Endothelial cell of umbilical vein (primary cell): ENCODE results near the gene SLC25A38. TPM values are rescaled to one million over a fixed set of nuclear protein-coding genes. Genes with fewer than 3 reads are reported as not detected.
A peak's percentile ranks its signal among the peaks of the same experiment; 100 is the strongest.

Experiments used
- BruUV-seq: library from RNA; stranded (reverse); fragments of 400-500 nt; replicated peaks from 2 replicates; lab custom pipeline; 2021; lab: Mats Ljungman, UMichigan
- CTCF ChIA-PET: fragments of 300-600, 350-600 bp; sonication (Branson Sonifier 250); formaldehyde crosslinking; loops from one replicate; lab custom pipeline; 2021; ENCODE audit warnings: antibody characterized with exemption, inconsistent platforms; lab: Charles Lee
- POLR2A ChIA-PET: fragments of 300-600, 350-600 bp; sonication (Branson Sonifier 250); formaldehyde crosslinking; loops from one replicate; lab custom pipeline; 2021; ENCODE audit warnings: antibody characterized with exemption, inconsistent platforms; lab: Charles Lee
- DNase-seq: peaks from one replicate; pipeline ENCODE4 v3.0.0-alpha.2; 2011; ENCODE audit warnings: low read depth, low spot score
- FAIRE-seq: peaks from 2 replicates; lab custom pipeline; 2011; peaks lifted over from hg19 to GRCh38; lab: Jason Lieb, UNC
- H2AFZ ChIP-seq: 2 replicates; pipeline ENCODE4 v1.6.0; 2012; ENCODE audit warnings: low read depth, low read length, control low read depth, inconsistent platforms
- H3K27ac ChIP-seq: 2 replicates; pipeline ENCODE4 v1.5.1; 2011; ENCODE audit warnings: low read depth, mild to moderate bottlenecking, control low read depth, low read length, moderate library complexity; ENCODE audit not compliant: insufficient read depth
- H3K27me3 ChIP-seq, 2 experiments: 2 replicates each; pipeline versions ENCODE4 v1.6.0 to v1.6.1; 2011; ENCODE audit warnings: low read length in 2 of 2, mixed read lengths in 1 of 2; ENCODE audit not compliant: control insufficient read depth in 2 of 2, insufficient read depth in 2 of 2
- H3K36me3 ChIP-seq, 2 experiments: 2 replicates in 1 of 2; 3 replicates in 1 of 2; pipeline ENCODE4 v1.5.1; 2011; ENCODE audit warnings: low read length in 2 of 2, mild to moderate bottlenecking in 1 of 2, moderate library complexity in 1 of 2; ENCODE audit not compliant: control insufficient read depth in 2 of 2, insufficient read depth in 2 of 2; ENCODE audit errors: extremely low read depth in 1 of 2
- H3K4me1 ChIP-seq: 3 replicates; pipeline ENCODE4 v1.5.1; 2011; ENCODE audit warnings: mild to moderate bottlenecking, low read length; ENCODE audit not compliant: control insufficient read depth, insufficient read depth; ENCODE audit errors: extremely low read depth
- H3K4me2 ChIP-seq: 2 replicates; pipeline ENCODE4 v1.6.1; 2011; ENCODE audit warnings: low read length, control low read depth, mixed read lengths; ENCODE audit not compliant: insufficient read depth
- H3K4me3 ChIP-seq, 3 experiments: fragments of 200-600 bp in 1 of 3; sonication (generic), shearing (Covaris generic) in 1 of 3; replicated peaks in 1 of 3; 2 replicates each; pipeline ENCODE4 v1.5.1; 2011 to 2016; ENCODE audit warnings: control low read depth in 3 of 3, low read length in 3 of 3, mild to moderate bottlenecking in 2 of 3, inconsistent platforms in 1 of 3, low read depth in 1 of 3, moderate library complexity in 1 of 3; ENCODE audit not compliant: insufficient read depth in 1 of 3
- H3K79me2 ChIP-seq: 2 replicates; pipeline ENCODE4 v1.6.0; 2012; ENCODE audit warnings: low read length, inconsistent platforms; ENCODE audit not compliant: control insufficient read depth, insufficient read depth
- H3K9ac ChIP-seq: replicated peaks from 2 replicates; pipeline ENCODE3; 2011; ENCODE audit warnings: low read length, control low read depth; ENCODE audit not compliant: insufficient read depth; ENCODE audit errors: extremely low read depth
- H3K9me1 ChIP-seq: replicated peaks from 3 replicates; pipeline ENCODE4 v1.6.0; 2011; ENCODE audit warnings: mild to moderate bottlenecking, low read length; ENCODE audit not compliant: control insufficient read depth, insufficient read depth; ENCODE audit errors: extremely low read depth
- H3K9me3 ChIP-seq: replicated peaks from 2 replicates; pipeline ENCODE4 v1.5.1; 2012; ENCODE audit warnings: low read length, inconsistent platforms; ENCODE audit not compliant: control insufficient read depth, insufficient read depth
- H4K20me1 ChIP-seq: replicated peaks from 2 replicates; pipeline ENCODE3; 2011; ENCODE audit warnings: mild to moderate bottlenecking, low read length; ENCODE audit not compliant: control insufficient read depth, insufficient read depth; ENCODE audit errors: extremely low read depth
- CTCF ChIP-seq, 2 donors: IDR thresholded peaks; 1 replicate in 1 of 2; 2 replicates in 1 of 2; pipeline ENCODE4 v1.5.1; 2011; ENCODE audit warnings: low read length in 2 of 2, mild to moderate bottlenecking in 2 of 2, moderate library complexity in 2 of 2, control low read depth in 1 of 2, inconsistent platforms in 1 of 2, low read depth in 1 of 2; ENCODE audit not compliant: insufficient read depth in 1 of 2; ENCODE audit errors: extremely low read depth in 1 of 2
- GATA2 ChIP-seq: IDR thresholded peaks from 2 replicates; pipeline ENCODE4 v1.7.0; 2011; ENCODE audit warnings: low read depth, mild to moderate bottlenecking, moderate library complexity, mixed read lengths, low read length; ENCODE audit not compliant: insufficient read length, insufficient read depth
- POLR2AphosphoS5 ChIP-seq: IDR thresholded peaks from 2 replicates; pipeline ENCODE4 v1.6.1; 2012; ENCODE audit warnings: low read depth, mild to moderate bottlenecking, control low read depth, low read length, moderate library complexity; ENCODE audit not compliant: insufficient read depth
- dilution Hi-C: fragments of 300-500 bp; cut with MboI; formaldehyde crosslinking; loops from one replicate; pipeline ENCODE4 v1.15.0; 2019; ENCODE audit warnings: low sequenced_read_pairs; ENCODE audit not compliant: extremely low pct_ligation_motif_present
- intact Hi-C: fragments of 100-400 bp; cut with micrococcal nuclease; formaldehyde crosslinking; loops from one replicate; pipeline ENCODE4 v1.10.0; 2022
- polyA plus RNA-seq, 4 experiments: library from polyadenylated mRNA; depleted of rRNA in 3 of 4; stranded (reverse) in 3 of 4; unstranded in 1 of 4; fragments of >200 nt; gene quantifications; 2 replicates each; pipeline versions ENCODE4 v1.2.1 to v1.2.3, GENCODE V29; 2011 to 2012; ENCODE audit warnings: missing spikeins in 1 of 4
- total RNA-seq: library from RNA; stranded (reverse); gene quantifications from 2 replicates; pipeline ENCODE4 v1.2.3, GENCODE V29; 2021
- TF ChIP-seq, protein P1 (sequence below): IDR thresholded peaks from 2 replicates; pipeline ENCODE4 v1.6.1; 2011; ENCODE audit not compliant: insufficient read depth, insufficient read length

The SLC25A38 gene
- total and polyA plus RNA-seq, 2 donors (not counting 3 experiments of a cell fraction or from before 2014, with no cell fraction given) = 20.0 to 31.1 TPM

DNA sequence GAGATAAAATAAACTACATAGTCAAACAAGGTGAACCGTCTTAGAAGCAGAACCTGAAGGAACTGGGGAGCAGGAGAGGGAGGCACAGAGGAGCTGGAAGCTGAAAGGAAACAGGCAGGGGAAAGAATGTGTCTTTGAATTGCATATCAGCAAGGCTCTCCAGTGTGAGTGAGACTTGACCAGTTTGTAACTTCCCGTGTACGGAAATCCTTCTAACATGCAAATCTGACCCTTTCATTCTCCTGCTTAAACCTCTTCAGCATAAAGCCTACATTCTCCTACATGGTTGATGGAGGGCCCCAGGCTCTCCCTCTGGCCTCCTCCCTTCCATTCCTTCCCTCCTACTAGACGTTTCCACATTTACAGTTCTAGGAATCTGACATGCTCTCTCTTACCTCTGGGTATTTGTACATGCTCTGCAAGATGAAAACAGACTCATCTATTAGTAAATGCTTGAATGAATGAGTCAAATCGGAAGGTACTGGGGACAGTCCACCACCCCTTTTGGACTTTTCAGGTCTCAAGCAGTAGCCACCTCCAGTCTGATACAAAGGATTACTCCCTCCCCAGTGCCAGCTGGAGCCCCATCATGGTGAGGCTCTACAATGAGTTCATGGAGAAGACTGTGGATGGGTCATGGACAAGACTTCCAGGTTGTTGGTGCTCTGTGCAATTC, 6.1 kb upstream of the SLC25A38 start:
- Histone ChIP-seq H3K27me3 (peaks cover 0 to 2% of the 10 kb centered on the region in 2 experiments), H3K9me1 (no peaks in the 10 kb centered on the region), H3K27ac (no peak overlapping the region), H3K36me3 (no peaks in the 10 kb centered on the region), H3K4me3 (no peak overlapping the region), H3K4me1 (peaks cover 13% of the 10 kb centered on the region), H2AFZ (peak overlapping the region; percentile 19), H3K9me3 (no peaks in the 10 kb centered on the region), H3K79me2 (no peaks in the 10 kb centered on the region), H3K9ac (no peak overlapping the region), H4K20me1 (no peaks in the 10 kb centered on the region), H3K4me2 (peak overlapping the region; percentile 38)
- BruUV-seq = no TSS peak
- CTCF ChIA-PET = interaction anchor here (0.8 to 2.4 kb wide), 7 partner anchors 21 to 271 kb away, joined by 3 to 12 read pairs (median 4); no protein-coding TSS in a partner anchor
- peak; percentile 68 for DNase-seq
- TF ChIP-seq GATA2 = no peak
- POLR2A ChIA-PET = interaction anchor here (0.7 kb wide), 1 partner anchor 300 kb away, joined by 3 read pairs; no protein-coding TSS in a partner anchor
- intact Hi-C loops (no loop called here), dilution Hi-C loops (no loop called here)
- peak; percentile 88 for FAIRE-seq

- H3K9me1 ChIP-seq = no peaks in the 10 kb centered on the region
- TF ChIP-seq, protein P1, sequence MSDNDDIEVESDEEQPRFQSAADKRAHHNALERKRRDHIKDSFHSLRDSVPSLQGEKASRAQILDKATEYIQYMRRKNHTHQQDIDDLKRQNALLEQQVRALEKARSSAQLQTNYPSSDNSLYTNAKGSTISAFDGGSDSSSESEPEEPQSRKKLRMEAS = peak; percentile 62
- no peak for TF ChIP-seq POLR2AphosphoS5
- TF ChIP-seq CTCF (IDR thresholded peaks at IDR 0.05; ENCODE audit: extremely low read depth in 1 of 2, insufficient read depth in 1 of 2, low read depth in 1 of 2, low read length in 2 of 2) = peak; percentile 69 to 77
- H3K4me3 ChIP-seq = no peak overlapping the region
- H4K20me1 ChIP-seq = no peaks in the 10 kb centered on the region
- no peak overlapping the region for H3K4me2 ChIP-seq
- H3K4me1 ChIP-seq = peaks cover 18% of the 10 kb centered on the region
- intact Hi-C loops = loop anchor here (1.0 to 2.0 kb wide), 3 partner anchors 86 to 189 kb away; no protein-coding TSS in a partner anchor
- BruUV-seq = no TSS peak
- no peak overlapping the region for H3K27ac ChIP-seq
- dilution Hi-C loops = no loop called here
- H2AFZ ChIP-seq = no peak overlapping the region
- no peaks in the 10 kb centered on the region for H3K79me2 ChIP-seq
- CTCF ChIA-PET = interaction anchor here (0.6 to 2.4 kb wide), 16 partner anchors 20 to 1302 kb away, joined by 3 to 15 read pairs (median 4); no protein-coding TSS in a partner anchor
- POLR2A ChIA-PET = interaction anchor here (0.6 kb wide), 1 partner anchor 28 kb away, joined by 3 read pairs; no protein-coding TSS in a partner anchor
- DNase-seq (peak; percentile 38), FAIRE-seq (peak; percentile 93)
- no peaks in the 10 kb centered on the region for H3K9me3 ChIP-seq
- H3K27me3 ChIP-seq = peaks cover 0 to 2% of the 10 kb centered on the region in 2 experiments
- H3K36me3 ChIP-seq = no peaks in the 10 kb centered on the region
- H3K9ac ChIP-seq = no peak overlapping the region
These were observed 5.1 kb upstream of the SLC25A38 start for GRCh38 chr3:39378088-39378487.
